Choroid plexus epithelial cell (primary cell): ENCODE measurements around the gene LRRC19.

Experiments
- DNase-seq: peaks from one replicate; pipeline ENCODE4 v3.0.0-alpha.2; 2010; ENCODE audit warnings: low read depth
- H3K4me3 ChIP-seq: 2 replicates; pipeline ENCODE4 v1.5.1; 2011; ENCODE audit warnings: low read depth, mild to moderate bottlenecking, control low read depth, low read length, moderate library complexity
- TF ChIP-seq, protein P1 (sequence below): conservative IDR thresholded peaks from 2 replicates; pipeline ENCODE4 v1.5.1; 2011; ENCODE audit warnings: low read depth, mild to moderate bottlenecking, control low read depth, inconsistent platforms, low read length, moderate library complexity

Gene LRRC19

DNA sequence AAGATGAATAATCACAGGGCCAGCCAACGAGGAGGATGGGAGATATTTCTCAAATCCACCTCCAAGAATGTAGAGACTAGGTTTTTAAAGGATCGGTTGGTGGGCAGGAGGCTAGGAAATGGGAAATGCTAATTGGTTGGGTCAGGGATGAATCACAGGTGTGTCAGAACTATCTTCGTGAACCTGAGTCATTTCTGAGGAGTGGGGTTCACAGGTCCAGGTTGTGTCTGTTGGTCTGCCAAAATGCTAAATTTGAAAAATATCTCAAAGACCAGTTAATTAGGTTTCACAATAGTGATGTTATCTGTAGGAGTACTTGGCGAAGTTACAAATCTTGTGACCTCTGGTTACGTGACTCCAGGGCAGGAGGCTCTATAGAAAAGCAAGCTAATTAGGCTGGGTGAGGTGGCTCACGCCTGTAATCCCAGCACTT lies 55.8 kb downstream of the LRRC19 start:
- DNase-seq: no peak
- no peak overlapping the region for H3K4me3 ChIP-seq
- TF ChIP-seq, protein P1, sequence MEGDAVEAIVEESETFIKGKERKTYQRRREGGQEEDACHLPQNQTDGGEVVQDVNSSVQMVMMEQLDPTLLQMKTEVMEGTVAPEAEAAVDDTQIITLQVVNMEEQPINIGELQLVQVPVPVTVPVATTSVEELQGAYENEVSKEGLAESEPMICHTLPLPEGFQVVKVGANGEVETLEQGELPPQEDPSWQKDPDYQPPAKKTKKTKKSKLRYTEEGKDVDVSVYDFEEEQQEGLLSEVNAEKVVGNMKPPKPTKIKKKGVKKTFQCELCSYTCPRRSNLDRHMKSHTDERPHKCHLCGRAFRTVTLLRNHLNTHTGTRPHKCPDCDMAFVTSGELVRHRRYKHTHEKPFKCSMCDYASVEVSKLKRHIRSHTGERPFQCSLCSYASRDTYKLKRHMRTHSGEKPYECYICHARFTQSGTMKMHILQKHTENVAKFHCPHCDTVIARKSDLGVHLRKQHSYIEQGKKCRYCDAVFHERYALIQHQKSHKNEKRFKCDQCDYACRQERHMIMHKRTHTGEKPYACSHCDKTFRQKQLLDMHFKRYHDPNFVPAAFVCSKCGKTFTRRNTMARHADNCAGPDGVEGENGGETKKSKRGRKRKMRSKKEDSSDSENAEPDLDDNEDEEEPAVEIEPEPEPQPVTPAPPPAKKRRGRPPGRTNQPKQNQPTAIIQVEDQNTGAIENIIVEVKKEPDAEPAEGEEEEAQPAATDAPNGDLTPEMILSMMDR: no peak

DNA sequence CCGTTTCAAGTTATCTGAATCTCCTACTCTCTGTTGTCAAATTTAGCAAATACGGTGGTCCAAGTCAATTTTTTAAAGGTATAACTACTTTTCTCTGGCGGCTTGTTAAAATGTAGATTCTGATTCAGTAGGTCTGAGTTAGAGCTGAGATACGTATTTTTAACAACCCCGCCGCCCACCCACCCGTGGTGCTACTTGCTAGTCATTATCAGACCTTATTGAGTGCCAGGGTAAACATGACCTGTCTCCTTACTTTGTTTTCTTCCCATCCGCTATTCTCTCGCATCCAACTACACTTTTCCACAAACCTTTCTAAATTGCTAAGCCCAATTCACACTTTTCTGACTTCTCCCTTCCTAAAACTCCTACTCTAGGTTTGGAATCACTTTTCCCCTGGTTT lies 57.7 kb downstream of the LRRC19 start:
- peak overlapping the region; percentile 99 for H3K4me3 ChIP-seq
- no peak for DNase-seq
- TF ChIP-seq, protein P1: no peak

GRCh38 chr9:26946753-26947727 lies 58.4 kb downstream of the LRRC19 start, which contains the start of gene PLAA:
Gene PLAA, minus strand, starts transcription at chr9:26947242. Its CDS starts 197 bp downstream, at chr9:26947045.
- peak within 1 kb of the TSS; percentile 99 for H3K4me3 ChIP-seq
- peak; percentile 92 for DNase-seq
- TF ChIP-seq, protein P1: no peak

DNA sequence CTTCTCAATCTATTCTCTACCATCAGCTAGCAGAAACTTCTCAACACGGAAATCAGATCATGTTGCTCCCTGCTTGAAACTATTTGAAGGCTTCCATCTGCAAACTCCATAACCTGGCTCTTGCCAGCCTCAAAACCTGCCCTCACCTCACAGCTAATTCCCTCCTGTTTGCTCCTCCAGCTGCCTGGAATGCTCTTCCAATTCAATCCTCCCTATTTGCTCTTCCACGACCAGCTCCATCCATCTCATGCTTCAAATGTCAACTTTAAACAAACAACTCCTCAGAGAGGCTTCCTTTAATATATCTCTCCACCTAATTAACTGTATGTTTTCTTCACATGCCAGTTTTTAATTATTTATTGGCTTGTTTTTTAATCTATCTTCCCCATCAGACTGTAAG lies 59.9 kb downstream of the LRRC19 start:
- peak overlapping the region; percentile 99 for H3K4me3 ChIP-seq
- no peak for DNase-seq
- TF ChIP-seq, protein P1: no peak
